CD4-positive, alpha-beta T cell treated with Interleukin-17A for 1 hour (primary cell): ENCODE measurements around the gene SH3GLB2.
"Not testable (repeated sequence)": the region's sequence is repeated elsewhere in the genome, so short reads cannot be mapped to it uniquely, and the experiment has no call there.

Experiments used
- DNase-seq: peaks from one replicate; pipeline ENCODE4 v3.0.0-alpha.2; 2020

Gene SH3GLB2

DNA sequence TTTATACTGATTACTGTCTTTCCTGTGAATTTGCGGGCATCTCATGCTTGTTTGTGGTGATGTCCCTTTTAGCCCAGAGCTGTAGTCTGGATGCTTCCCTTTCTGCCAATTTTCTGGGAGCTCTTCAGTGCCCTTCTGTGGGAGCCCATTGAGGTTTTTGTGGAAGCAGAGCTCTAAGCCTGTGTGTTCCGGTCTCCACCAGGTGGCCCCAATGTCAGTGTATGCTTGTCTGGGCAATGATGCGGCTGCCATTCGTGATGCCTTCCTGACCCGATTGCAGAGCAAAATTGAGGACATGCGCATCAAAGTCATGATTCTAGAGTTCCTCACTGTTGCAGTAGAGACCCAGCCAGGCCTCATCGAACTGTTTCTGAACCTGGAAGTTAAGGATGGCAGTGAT, 35.1 kb downstream of the SH3GLB2 start:
- DNase-seq: no peak

DNA sequence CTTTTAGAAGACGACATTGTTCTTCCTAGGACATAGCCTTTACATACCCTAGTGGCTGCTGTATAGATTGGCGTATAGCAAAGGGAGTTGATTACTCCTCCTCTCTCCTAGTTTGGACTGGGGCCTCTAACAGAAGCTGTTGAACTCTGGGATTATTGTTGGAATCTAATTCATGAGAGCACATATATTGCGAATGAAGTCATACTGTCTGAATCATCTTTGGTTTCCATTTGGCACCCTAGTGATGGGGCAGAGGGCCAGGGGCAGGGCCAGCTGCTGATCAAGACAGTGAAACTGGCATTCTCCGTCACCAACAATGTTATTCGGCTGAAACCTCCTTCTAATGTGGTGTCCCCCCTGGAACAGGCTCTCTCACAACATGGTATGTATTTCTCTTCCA, 40.3 kb downstream of the SH3GLB2 start:
- DNase-seq: no peak

DNA sequence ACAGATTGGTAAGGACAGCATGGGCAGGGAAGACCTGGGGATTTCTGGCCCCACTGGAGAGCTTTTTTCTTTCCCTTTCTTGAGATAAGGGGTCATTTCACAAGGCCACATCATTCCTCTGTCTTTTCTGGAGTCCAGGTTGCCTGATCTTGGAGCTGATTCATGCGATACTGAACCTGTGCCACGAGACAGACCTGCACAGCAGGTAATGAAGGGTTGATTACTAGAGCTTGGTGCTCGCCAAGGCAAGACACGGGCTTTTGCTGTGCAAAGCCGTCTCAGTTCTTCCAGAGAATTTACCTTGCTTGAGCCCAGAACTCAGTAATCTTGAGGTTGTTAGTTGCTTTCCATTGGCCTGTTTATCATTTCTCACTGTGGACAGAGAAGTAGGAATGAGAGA, 41.5 kb downstream of the SH3GLB2 start:
- DNase-seq: no peak

DNA sequence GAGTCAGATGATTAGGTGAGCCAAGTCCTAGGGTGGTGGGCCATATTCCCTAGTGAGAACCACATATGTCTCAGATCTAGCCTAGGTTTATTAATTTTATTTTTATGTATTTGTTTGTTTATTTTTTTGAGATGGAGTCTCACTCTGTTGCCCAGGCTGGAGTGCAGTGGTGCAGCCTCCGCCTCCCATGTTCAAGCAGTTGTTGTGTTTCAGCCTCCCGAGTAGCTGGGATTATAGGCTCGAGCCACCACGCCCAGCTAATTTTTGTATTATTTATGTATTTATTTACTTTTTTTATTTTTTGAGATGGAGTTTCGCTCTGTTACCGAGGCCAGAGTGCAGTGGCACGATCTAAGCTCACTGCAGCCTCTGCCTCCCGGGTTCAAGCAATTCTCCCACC, 44.6 kb downstream of the SH3GLB2 start:
- no peak for DNase-seq

DNA sequence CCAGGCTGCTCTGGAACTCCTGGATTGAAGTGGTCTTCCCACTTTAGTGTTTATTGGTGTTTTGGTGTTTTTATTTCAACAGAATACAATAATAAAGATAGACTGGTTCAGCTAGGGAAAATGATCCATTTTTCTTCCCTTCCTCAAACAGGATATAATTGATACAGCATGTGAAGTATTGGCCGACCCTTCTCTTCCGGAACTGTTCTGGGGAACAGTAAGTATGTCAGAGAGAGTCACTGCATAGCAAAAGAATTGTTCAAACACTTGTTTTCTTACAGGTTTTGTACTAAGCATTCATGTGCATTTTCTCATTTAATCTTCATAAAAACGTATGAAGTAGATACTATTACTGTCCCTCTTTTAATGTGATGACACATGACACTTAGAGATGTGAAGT, 49.0 kb downstream of the SH3GLB2 start:
- no peak for DNase-seq

DNA sequence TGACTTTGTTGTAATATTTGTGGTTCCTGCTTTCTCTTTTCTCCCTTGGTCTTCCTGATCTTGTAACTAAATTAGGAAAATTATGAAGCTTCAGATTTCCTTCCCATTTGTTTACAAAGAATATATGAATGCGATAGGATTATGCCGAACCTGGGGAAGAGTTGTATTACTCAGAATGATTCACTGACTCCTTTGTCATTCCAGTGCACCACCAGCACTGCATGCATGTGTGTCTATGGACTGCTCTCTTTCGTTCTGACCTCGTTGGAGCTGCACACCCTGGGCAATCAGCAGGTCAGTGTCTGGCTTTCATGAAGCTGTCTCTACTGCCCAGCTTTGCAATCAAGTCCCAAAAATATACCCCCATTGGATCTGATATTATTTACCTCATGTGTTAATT, 55.2 kb downstream of the SH3GLB2 start:
- no peak for DNase-seq

DNA sequence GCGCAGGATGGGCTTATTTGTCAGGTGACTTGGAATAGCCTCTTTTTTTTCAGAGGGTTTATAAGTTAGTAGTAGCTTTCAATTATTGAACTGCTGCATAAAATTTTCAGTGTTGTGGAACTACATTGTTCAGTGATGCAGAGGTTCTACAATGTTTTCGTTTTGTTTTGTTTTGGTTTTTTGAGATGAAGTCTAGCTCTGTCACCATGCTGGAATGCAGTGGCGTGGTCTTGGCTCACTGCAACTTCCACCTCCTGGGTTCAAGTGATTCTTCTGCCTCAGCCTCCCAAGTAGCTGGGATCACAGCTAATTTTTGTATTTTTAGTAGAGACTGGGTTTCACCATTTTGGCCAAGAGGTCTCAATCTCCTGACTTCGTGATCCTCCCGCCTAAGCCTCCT, 58.6 kb downstream of the SH3GLB2 start:
- DNase-seq: no peak

DNA sequence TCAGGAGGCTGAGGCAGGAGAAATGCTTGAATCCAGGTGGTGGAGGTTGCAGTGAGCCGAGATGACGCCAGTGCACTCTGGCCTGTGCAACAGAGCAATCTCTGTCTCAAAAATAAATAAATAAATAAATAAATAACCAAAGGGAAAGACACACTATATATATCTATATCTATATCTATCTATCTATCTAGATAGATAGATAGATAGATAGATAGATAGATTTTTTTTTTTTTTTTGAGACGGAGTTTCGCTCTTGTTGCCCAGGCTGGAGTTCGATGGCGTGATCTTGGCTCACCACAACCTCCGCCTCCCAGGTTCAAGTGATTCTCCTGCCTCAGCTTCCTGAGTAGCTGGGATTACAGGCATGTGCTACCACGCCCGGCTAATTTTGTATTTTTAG, 66.7 kb downstream of the SH3GLB2 start:
- DNase-seq: not testable (repeated sequence)
